Measurements from ENCODE around the gene DEGS2. TPM values are rescaled to one million over a fixed set of nuclear protein-coding genes. Genes with fewer than 3 reads are reported as not detected.
A peak's percentile ranks its signal among the peaks of the same experiment; 100 is the strongest.

Gene DEGS2
- total RNA-seq, 1 experiment from 2014 or later: 1.8 TPM

- no peak for DNase-seq (ENCODE audit: low read depth, low spot score)
- H3K79me2 ChIP-seq (ENCODE audit: insufficient read depth, low read length): no peaks in the 10 kb centered on the region
- intact Hi-C loops (cut with micrococcal nuclease): no loop called here
- H2AFZ ChIP-seq (ENCODE audit: low read depth, low read length, poor library complexity, severe bottlenecking): no peak overlapping the region
- TF ChIP-seq POLR2AphosphoS5 (IDR thresholded peaks at IDR 0.05; ENCODE audit: low read depth, low read length) (no peak), YY1 (IDR thresholded peaks at IDR 0.05; ENCODE audit: extremely low read depth, insufficient replicate concordance, low read depth, low read length) (no peak), POLR2A (IDR thresholded peaks at IDR 0.05; ENCODE audit: borderline replicate concordance, extremely low read depth, insufficient read depth, insufficient read length) (no peak), CEBPB (IDR thresholded peaks at IDR 0.05; ENCODE audit: low read depth) (no peak), CBX3 (IDR thresholded peaks at IDR 0.05; ENCODE audit: low read depth) (no peak), SP1 (IDR thresholded peaks at IDR 0.05; ENCODE audit: low read depth) (no peak), REST (IDR thresholded peaks at IDR 0.05; ENCODE audit: low read depth) (no peak), FOSL1 (IDR thresholded peaks at IDR 0.05; ENCODE audit: low read depth) (no peak), SIN3A (IDR thresholded peaks at IDR 0.05; ENCODE audit: low read depth) (no peak), EZH2phosphoT487 (IDR thresholded peaks at IDR 0.05; ENCODE audit: borderline replicate concordance) (no peak), TCF7L2 (IDR thresholded peaks at IDR 0.05; ENCODE audit: borderline replicate concordance, extremely low read depth, insufficient read depth, insufficient read length) (no peak), ATF3 (IDR thresholded peaks at IDR 0.05) (no peak), ZNF274 (IDR thresholded peaks at IDR 0.05; ENCODE audit: low read depth, low read length) (no peak), RAD21 (IDR thresholded peaks at IDR 0.05; ENCODE audit: low read depth) (no peak), SRF (IDR thresholded peaks at IDR 0.05; ENCODE audit: low read depth) (no peak)
- TF ChIP-seq, protein P1, sequence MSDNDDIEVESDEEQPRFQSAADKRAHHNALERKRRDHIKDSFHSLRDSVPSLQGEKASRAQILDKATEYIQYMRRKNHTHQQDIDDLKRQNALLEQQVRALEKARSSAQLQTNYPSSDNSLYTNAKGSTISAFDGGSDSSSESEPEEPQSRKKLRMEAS (IDR thresholded peaks at IDR 0.05): no peak
- TF ChIP-seq, protein P2, sequence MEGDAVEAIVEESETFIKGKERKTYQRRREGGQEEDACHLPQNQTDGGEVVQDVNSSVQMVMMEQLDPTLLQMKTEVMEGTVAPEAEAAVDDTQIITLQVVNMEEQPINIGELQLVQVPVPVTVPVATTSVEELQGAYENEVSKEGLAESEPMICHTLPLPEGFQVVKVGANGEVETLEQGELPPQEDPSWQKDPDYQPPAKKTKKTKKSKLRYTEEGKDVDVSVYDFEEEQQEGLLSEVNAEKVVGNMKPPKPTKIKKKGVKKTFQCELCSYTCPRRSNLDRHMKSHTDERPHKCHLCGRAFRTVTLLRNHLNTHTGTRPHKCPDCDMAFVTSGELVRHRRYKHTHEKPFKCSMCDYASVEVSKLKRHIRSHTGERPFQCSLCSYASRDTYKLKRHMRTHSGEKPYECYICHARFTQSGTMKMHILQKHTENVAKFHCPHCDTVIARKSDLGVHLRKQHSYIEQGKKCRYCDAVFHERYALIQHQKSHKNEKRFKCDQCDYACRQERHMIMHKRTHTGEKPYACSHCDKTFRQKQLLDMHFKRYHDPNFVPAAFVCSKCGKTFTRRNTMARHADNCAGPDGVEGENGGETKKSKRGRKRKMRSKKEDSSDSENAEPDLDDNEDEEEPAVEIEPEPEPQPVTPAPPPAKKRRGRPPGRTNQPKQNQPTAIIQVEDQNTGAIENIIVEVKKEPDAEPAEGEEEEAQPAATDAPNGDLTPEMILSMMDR (IDR thresholded peaks at IDR 0.05 in 2 of 3, conservative IDR thresholded peaks at IDR 0.05 in 1 of 3; ENCODE audit: borderline replicate concordance in 1 of 3, insufficient read depth in 1 of 3, low read depth in 2 of 3, low read length in 2 of 3): no peak
- peak overlapping the region; percentile 24 for H3K4me2 ChIP-seq (ENCODE audit: low read length)
- H3K9me2 ChIP-seq (ENCODE audit: insufficient read depth): no peaks in the 10 kb centered on the region
- H3K9me3 ChIP-seq (ENCODE audit: control insufficient read depth in 1 of 2, insufficient read depth in 1 of 2, low read depth in 1 of 2, low read length in 2 of 2): no peaks in the 10 kb centered on the region
- ChIA-PET CTCF (interaction anchor here (1.1 kb wide), 2 partner anchors 14 to 52 kb away, joined by 3 to 4 read pairs; no protein-coding TSS in a partner anchor), RAD21 (ENCODE audit: low non-redundant PET in 1 of 2, low total read pairs in 2 of 2, uncharacterized antibody in 2 of 2, unreplicated experiment in 2 of 2) (no interaction called here), POLR2A (no interaction called here)
- H3K4me3 ChIP-seq (replicated peaks in 1 of 2; ENCODE audit: low read depth in 1 of 2, low read length in 2 of 2): no peak overlapping the region
- no peak for ATAC-seq
- H3K36me3 ChIP-seq (ENCODE audit: control insufficient read depth in 1 of 2, insufficient read depth in 2 of 2, low read length in 2 of 2): no peaks in the 10 kb centered on the region
- peaks cover 7 to 11% of the 10 kb centered on the region in 2 experiments; a peak in 3 of 4 replicates for H3K4me1 ChIP-seq (ENCODE audit: control insufficient read depth in 1 of 2, insufficient read depth in 2 of 2, low read length in 2 of 2)
- no TSS peak for BruUV-seq (replicated peaks)
- no peaks in the 10 kb centered on the region for H3K27me3 ChIP-seq (ENCODE audit: insufficient read depth, low read length)
- H3K9ac ChIP-seq (ENCODE audit: low read length): no peak overlapping the region
- H3K27ac ChIP-seq (ENCODE audit: low read depth, low read length): no peak overlapping the region
- no peaks in the 10 kb centered on the region for H4K20me1 ChIP-seq (ENCODE audit: insufficient read depth)
Measured at GRCh38 chr14:100141098-100141497, 18.3 kb downstream of the DEGS2 start.
